Measurements from ENCODE around the gene IL21R.

DNA sequence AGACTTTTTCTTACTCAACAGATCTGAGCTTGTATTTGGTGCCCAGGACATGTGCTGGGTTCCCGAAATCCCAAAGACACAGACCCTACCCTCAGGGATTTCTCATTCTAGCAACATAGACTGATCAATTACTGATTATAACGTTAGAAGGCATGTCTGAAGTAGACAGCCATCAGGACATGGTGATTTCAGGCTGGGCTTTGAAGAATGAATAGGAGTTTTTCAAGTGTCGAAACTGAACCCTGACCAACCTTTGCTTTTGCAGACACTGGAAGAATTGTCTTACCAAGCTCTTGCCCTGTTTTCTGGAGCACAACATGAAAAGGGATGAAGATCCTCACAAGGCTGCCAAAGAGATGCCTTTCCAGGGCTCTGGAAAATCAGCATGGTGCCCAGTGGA, 40.0 kb upstream of the IL21R start:
- no peak for TF ChIP-seq GATA2 (IDR thresholded peaks at IDR 0.05; ENCODE audit: low read depth, low read length)
- TF ChIP-seq GATA3 (IDR thresholded peaks at IDR 0.05; ENCODE audit: low read depth, low read length), result no peak
